ENCODE results near the gene RALGAPB. TPM values are rescaled to one million over a fixed set of nuclear protein-coding genes. Genes with fewer than 3 reads are reported as not detected.

Gene RALGAPB
- total RNA-seq, 2 donors from 2014 or later = 38.3 to 45.5 TPM

DNA sequence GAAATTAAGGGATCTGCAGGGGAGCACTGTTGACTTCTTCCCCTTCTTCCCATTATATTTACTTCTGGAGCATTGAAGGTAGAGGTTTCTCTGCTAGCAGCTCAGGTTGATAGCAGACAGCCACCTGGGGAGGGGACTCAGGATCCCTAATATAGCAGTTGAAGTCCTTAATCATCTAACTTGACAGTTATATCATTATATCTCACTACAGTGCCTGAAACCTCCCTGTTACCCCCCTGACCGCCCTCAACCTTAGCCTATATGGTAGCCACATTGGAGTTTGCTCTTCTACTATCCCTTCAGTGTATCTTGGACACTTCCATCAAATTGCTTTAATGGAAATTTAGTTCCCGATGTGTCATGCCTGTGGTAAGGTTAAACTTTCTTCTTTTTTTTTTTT, 7.0 kb downstream of the RALGAPB start:
- TF ChIP-seq, protein P1, sequence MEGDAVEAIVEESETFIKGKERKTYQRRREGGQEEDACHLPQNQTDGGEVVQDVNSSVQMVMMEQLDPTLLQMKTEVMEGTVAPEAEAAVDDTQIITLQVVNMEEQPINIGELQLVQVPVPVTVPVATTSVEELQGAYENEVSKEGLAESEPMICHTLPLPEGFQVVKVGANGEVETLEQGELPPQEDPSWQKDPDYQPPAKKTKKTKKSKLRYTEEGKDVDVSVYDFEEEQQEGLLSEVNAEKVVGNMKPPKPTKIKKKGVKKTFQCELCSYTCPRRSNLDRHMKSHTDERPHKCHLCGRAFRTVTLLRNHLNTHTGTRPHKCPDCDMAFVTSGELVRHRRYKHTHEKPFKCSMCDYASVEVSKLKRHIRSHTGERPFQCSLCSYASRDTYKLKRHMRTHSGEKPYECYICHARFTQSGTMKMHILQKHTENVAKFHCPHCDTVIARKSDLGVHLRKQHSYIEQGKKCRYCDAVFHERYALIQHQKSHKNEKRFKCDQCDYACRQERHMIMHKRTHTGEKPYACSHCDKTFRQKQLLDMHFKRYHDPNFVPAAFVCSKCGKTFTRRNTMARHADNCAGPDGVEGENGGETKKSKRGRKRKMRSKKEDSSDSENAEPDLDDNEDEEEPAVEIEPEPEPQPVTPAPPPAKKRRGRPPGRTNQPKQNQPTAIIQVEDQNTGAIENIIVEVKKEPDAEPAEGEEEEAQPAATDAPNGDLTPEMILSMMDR (conservative IDR thresholded peaks at IDR 0.05) = no peak
- no peak for DNase-seq
- Mint-ChIP-seq H3K27ac (no peak overlapping the region), H3K27me3 (ENCODE audit: insufficient read depth) (no peaks in the 10 kb centered on the region), H3K36me3 (ENCODE audit: low read depth) (peaks cover 18% of the 10 kb centered on the region), H3K4me1 (peaks cover 14% of the 10 kb centered on the region), H3K4me3 (no peak overlapping the region), H3K9me3 (no peaks in the 10 kb centered on the region)
- Histone ChIP-seq H3K36me3 (ENCODE audit: control insufficient read depth, insufficient read depth, low read length) (peaks cover 22% of the 10 kb centered on the region), H3K4me1 (ENCODE audit: control insufficient read depth, insufficient read depth, low read length) (no peaks in the 10 kb centered on the region), H3K27ac (ENCODE audit: low read depth, low read length) (no peak overlapping the region), H3K4me3 (ENCODE audit: low read length) (no peak overlapping the region), H3K9ac (ENCODE audit: extremely low read depth, low read length, poor library complexity, severe bottlenecking) (no peak overlapping the region), H3K9me3 (ENCODE audit: control insufficient read depth, low read length) (no peaks in the 10 kb centered on the region), H3K27me3 (ENCODE audit: control insufficient read depth, insufficient read depth, low read length, poor library complexity, severe bottlenecking) (no peaks in the 10 kb centered on the region)
- WGBS, 2 experiments (ENCODE audit: insufficient coverage in 1 of 2, insufficient read length in 1 of 2) = 90 to 96% methylated on average over 1 to 2 of the region's 2 CpGs

DNA sequence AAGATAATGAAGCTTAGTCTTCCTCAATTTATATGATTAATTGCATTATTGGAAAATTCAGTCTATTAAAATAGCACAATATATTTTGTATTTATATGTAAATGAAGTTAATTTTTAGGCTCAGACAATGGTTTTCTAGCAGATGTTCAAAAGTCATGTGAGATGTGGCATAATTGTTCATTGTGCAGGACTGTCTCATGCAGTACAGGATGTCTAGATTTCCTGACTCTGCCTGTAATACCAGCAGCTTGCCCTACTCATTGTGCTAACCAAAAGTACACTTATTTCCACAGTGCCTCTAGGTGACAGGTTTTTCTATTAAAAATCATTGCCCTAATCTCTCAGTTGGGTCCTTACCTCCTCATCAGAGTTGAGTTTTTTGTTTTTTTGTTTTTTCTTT, 12.4 kb downstream of the RALGAPB start:
- DNase-seq = no peak
- Histone ChIP-seq H3K9me3 (ENCODE audit: control insufficient read depth, low read length) (no peaks in the 10 kb centered on the region), H3K36me3 (ENCODE audit: control insufficient read depth, insufficient read depth, low read length) (peaks cover 40% of the 10 kb centered on the region), H3K27ac (ENCODE audit: low read depth, low read length) (no peak overlapping the region), H3K4me1 (ENCODE audit: control insufficient read depth, insufficient read depth, low read length) (no peaks in the 10 kb centered on the region), H3K9ac (ENCODE audit: extremely low read depth, low read length, poor library complexity, severe bottlenecking) (no peak overlapping the region), H3K27me3 (ENCODE audit: control insufficient read depth, insufficient read depth, low read length, poor library complexity, severe bottlenecking) (no peaks in the 10 kb centered on the region), H3K4me3 (ENCODE audit: low read length) (no peak overlapping the region)
- Mint-ChIP-seq H3K27me3 (ENCODE audit: insufficient read depth) (no peaks in the 10 kb centered on the region), H3K9me3 (no peaks in the 10 kb centered on the region), H3K4me3 (no peak overlapping the region), H3K27ac (no peak overlapping the region), H3K36me3 (ENCODE audit: low read depth) (peaks cover 32% of the 10 kb centered on the region), H3K4me1 (no peaks in the 10 kb centered on the region)
- TF ChIP-seq, protein P1 (conservative IDR thresholded peaks at IDR 0.05) = no peak

DNA sequence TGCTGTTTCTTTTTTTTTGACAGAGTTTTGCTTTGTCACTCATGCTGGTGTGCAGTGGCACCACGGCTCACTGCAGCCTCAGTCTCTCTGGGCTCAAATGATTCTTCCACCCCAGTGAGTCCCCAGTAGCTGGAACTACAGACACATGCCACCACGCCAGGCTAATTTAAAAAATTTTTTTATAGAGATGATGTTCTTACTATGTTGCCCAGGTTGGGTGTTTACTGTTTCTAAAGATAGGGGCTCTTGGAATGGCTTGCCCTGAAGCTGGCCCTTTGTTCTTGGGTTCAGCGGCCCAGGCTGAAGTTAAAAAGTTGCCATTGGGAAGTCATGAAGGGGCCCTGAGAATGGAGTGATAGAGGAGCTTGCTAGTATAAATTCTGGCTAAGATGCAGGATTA, 16.5 kb downstream of the RALGAPB start:
- Histone ChIP-seq H3K9me3 (ENCODE audit: control insufficient read depth, low read length) (no peaks in the 10 kb centered on the region), H3K4me3 (ENCODE audit: low read length) (no peak overlapping the region), H3K9ac (ENCODE audit: extremely low read depth, low read length, poor library complexity, severe bottlenecking) (no peak overlapping the region), H3K36me3 (ENCODE audit: control insufficient read depth, insufficient read depth, low read length) (peaks cover 55% of the 10 kb centered on the region), H3K27ac (ENCODE audit: low read depth, low read length) (no peak overlapping the region), H3K27me3 (ENCODE audit: control insufficient read depth, insufficient read depth, low read length, poor library complexity, severe bottlenecking) (no peaks in the 10 kb centered on the region), H3K4me1 (ENCODE audit: control insufficient read depth, insufficient read depth, low read length) (no peaks in the 10 kb centered on the region)
- Mint-ChIP-seq H3K27ac (peak overlapping the region; percentile 44), H3K4me3 (no peak overlapping the region), H3K4me1 (no peaks in the 10 kb centered on the region), H3K36me3 (ENCODE audit: low read depth) (peaks cover 43% of the 10 kb centered on the region), H3K9me3 (no peaks in the 10 kb centered on the region), H3K27me3 (ENCODE audit: insufficient read depth) (no peaks in the 10 kb centered on the region)
- TF ChIP-seq, protein P1 (conservative IDR thresholded peaks at IDR 0.05) = no peak
- 98 to 100% methylated on average over 2 to 3 of the region's 3 CpGs for WGBS, 2 experiments (ENCODE audit: insufficient coverage in 1 of 2, insufficient read length in 1 of 2)
- DNase-seq = no peak

All from endodermal cell (in vitro differentiated cells).